B cell (primary cell): ENCODE data around the gene NAV2. TPM values are rescaled to one million over a fixed set of nuclear protein-coding genes. Genes with fewer than 3 reads are reported as not detected.

Source experiments
- ATAC-seq: fragments of 200-7000 bp; cut with Tn5 transposase; one replicate; pipeline ENCODE4 v1.10.0; 2021; ENCODE audit warnings: low read depth, mild to moderate bottlenecking, moderate number of reproducible peaks, moderate library complexity
- CTCF ChIA-PET: fragments of 350-600 bp; sonication (Branson Sonifier 250); formaldehyde crosslinking; loops from one replicate; lab custom pipeline; 2021; ENCODE audit warnings: antibody characterized with exemption, inconsistent platforms; lab: Charles Lee
- POLR2A ChIA-PET: fragments of 350-600 bp; sonication (Branson Sonifier 250); formaldehyde crosslinking; loops from one replicate; lab custom pipeline; 2021; ENCODE audit warnings: antibody characterized with exemption; lab: Charles Lee
- DNase-seq: peaks from one replicate; pipeline ENCODE4 v3.0.0; 2013
- H2AFZ ChIP-seq: 2 replicates; pipeline ENCODE4 v1.6.1; 2012; ENCODE audit warnings: mild to moderate bottlenecking, low read depth, low read length; ENCODE audit not compliant: insufficient read depth, poor library complexity, severe bottlenecking
- H3K27ac ChIP-seq, 2 donors: 1 replicate in 1 of 2; 2 replicates in 1 of 2; pipeline ENCODE4 v1.5.1; 2012 to 2013; ENCODE audit warnings: low read length in 2 of 2, mild to moderate bottlenecking in 2 of 2, moderate library complexity in 1 of 2
- H3K27me3 ChIP-seq, 4 experiments: fragments of 200-600 bp in 1 of 4; sonication (generic) in 1 of 4; replicated peaks in 1 of 4; 1 replicate in 2 of 4; 2 replicates in 2 of 4; pipeline versions ENCODE4 v1.6.1 to v1.7.0; 2013 to 2016; ENCODE audit warnings: low read length in 3 of 4, mild to moderate bottlenecking in 2 of 4, mixed read lengths in 1 of 4, moderate library complexity in 1 of 4; ENCODE audit not compliant: insufficient read depth in 4 of 4, control insufficient read depth in 3 of 4; ENCODE audit errors: control extremely low read depth in 1 of 4
- H3K36me3 ChIP-seq, 2 experiments: replicated peaks in 1 of 2; 1 replicate in 1 of 2; 2 replicates in 1 of 2; pipeline versions ENCODE4 v1.6.1 to v1.7.1; 2013; ENCODE audit warnings: low read length in 1 of 2; ENCODE audit not compliant: insufficient read depth in 2 of 2, control insufficient read depth in 1 of 2; ENCODE audit errors: control extremely low read depth in 1 of 2, extremely low read depth in 1 of 2
- H3K4me1 ChIP-seq, 2 donors: fragments of 200-600 bp in 1 of 2; sonication (generic) in 1 of 2; 1 replicate in 1 of 2; 2 replicates in 1 of 2; pipeline versions ENCODE4 v1.5.1 to v1.6.1; 2013 to 2017; ENCODE audit warnings: low read length in 2 of 2; ENCODE audit not compliant: control insufficient read depth in 2 of 2, insufficient read depth in 2 of 2
- H3K4me2 ChIP-seq: replicated peaks from 2 replicates; pipeline ENCODE3; 2012; ENCODE audit warnings: mild to moderate bottlenecking, low read depth, low read length; ENCODE audit not compliant: poor library complexity, severe bottlenecking
- H3K4me3 ChIP-seq, 5 experiments: fragments of 200-600 bp in 1 of 5; sonication (generic) in 1 of 5; 1 replicate in 3 of 5; 2 replicates in 2 of 5; pipeline versions ENCODE4 v1.5.1 to v1.7.0; 2011 to 2016; ENCODE audit warnings: low read length in 4 of 5, mild to moderate bottlenecking in 4 of 5, low read depth in 2 of 5, control low read depth in 1 of 5, moderate library complexity in 1 of 5; ENCODE audit not compliant: insufficient read depth in 1 of 5; ENCODE audit errors: control extremely low read depth in 1 of 5, extremely low read depth in 1 of 5
- H3K79me2 ChIP-seq: fragments of 200-600 bp; sonication (generic); one replicate; pipeline ENCODE4 v1.6.0; 2016; ENCODE audit warnings: low read length; ENCODE audit not compliant: control insufficient read depth, insufficient read depth
- H3K9ac ChIP-seq: fragments of 200-600 bp; sonication (generic); 2 replicates; pipeline ENCODE4 v1.6.1; 2017; ENCODE audit warnings: mild to moderate bottlenecking, low read length, moderate library complexity
- H3K9me3 ChIP-seq, 3 donors: one replicate each; pipeline versions ENCODE4 v1.6.1 to v1.7.1; 2013; ENCODE audit warnings: low read length in 2 of 3; ENCODE audit not compliant: control insufficient read depth in 2 of 3, insufficient read depth in 1 of 3; ENCODE audit errors: control extremely low read depth in 1 of 3
- H4K20me1 ChIP-seq: 2 replicates; pipeline ENCODE4 v1.6.0; 2012; ENCODE audit warnings: mild to moderate bottlenecking, low read length; ENCODE audit not compliant: insufficient read depth, control insufficient read depth, poor library complexity, severe bottlenecking
- H3K27ac Mint-ChIP-seq: one replicate; pipeline ENCODE4 v1.8.0; 2021; ENCODE audit warnings: mixed read lengths
- H3K27me3 Mint-ChIP-seq: one replicate; pipeline ENCODE4 v1.8.0; 2021; ENCODE audit warnings: mixed read lengths
- H3K4me1 Mint-ChIP-seq: one replicate; pipeline ENCODE4 v1.8.0; 2021; ENCODE audit warnings: mixed read lengths
- H3K4me3 Mint-ChIP-seq: one replicate; pipeline ENCODE4 v1.8.0; 2021; ENCODE audit warnings: mixed read lengths
- H3K9me3 Mint-ChIP-seq: one replicate; pipeline ENCODE4 v1.8.0; 2022; ENCODE audit warnings: mixed read lengths; ENCODE audit not compliant: insufficient read depth
- EZH2 ChIP-seq: IDR thresholded peaks from 2 replicates; pipeline ENCODE4 v1.6.1; 2012; ENCODE audit warnings: borderline replicate concordance, low read depth, mild to moderate bottlenecking, moderate library complexity, low read length; ENCODE audit not compliant: insufficient read depth, poor library complexity, severe bottlenecking
- WGBS: methylation state at CpG from one replicate; pipeline ENCODE4 v1.1.5; 2013; ENCODE audit warnings: missing lambda C conversion rate; ENCODE audit not compliant: insufficient coverage; 5-methylcytosine and 5-hydroxymethylcytosine counted together
- intact Hi-C: fragments of 100-400 bp; cut with micrococcal nuclease; formaldehyde crosslinking; loops from one replicate; pipeline ENCODE4 v1.10.0; 2022
- polyA plus RNA-seq: library from polyadenylated mRNA; depleted of rRNA; stranded (reverse); fragments of >200 nt; gene quantifications from 2 replicates; pipeline ENCODE4 v1.2.3, GENCODE V29; 2012
- total RNA-seq, 2 donors: library from RNA; stranded (reverse); fragments of 120-200 nt in 1 of 2; gene quantifications; 1 replicate in 1 of 2; 2 replicates in 1 of 2; pipeline versions ENCODE4 v1.2.3 to v1.2.4, GENCODE V29; 2013 to 2022
- TF ChIP-seq, protein P1 (sequence below): fragments of 200-600 bp; IDR thresholded peaks from one replicate; pipeline ENCODE4 v1.8.0; 2022; ENCODE audit warnings: antibody characterized with exemption, mild to moderate bottlenecking

Gene NAV2
- total and polyA plus RNA-seq, 2 donors (not counting 1 experiment from before 2014, with no cell fraction given) = 0.82 to 22.2 TPM

DNA sequence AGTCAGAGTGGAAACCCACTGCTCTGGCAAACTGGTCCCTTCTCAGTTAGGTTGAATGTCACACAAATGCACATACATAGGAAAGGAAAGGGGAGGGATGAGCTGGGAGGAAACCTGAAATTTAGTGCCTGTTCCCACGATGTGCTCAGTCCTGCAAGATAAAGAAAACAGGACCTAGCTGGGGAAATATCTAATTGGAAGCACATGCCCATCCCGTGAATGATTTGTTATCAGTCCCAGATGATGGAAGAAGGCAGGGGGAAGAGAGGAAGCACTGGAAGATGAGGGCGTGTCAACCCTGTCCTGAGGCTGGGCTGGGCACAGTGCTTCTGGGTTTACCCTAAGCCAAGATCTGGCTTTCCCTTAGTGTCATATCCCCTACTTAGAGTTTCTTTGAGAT is 173.9 kb downstream of the NAV2 start:
- POLR2A ChIA-PET = no interaction called here
- Mint-ChIP-seq H3K4me1 (no peaks in the 10 kb centered on the region), H3K9me3 (no peaks in the 10 kb centered on the region), H3K27me3 (no peaks in the 10 kb centered on the region), H3K27ac (no peak overlapping the region), H3K4me3 (no peak overlapping the region)
- no peaks in the 10 kb centered on the region for H3K27me3 ChIP-seq
- H4K20me1 ChIP-seq = no peaks in the 10 kb centered on the region
- H3K9me3 ChIP-seq = no peaks in the 10 kb centered on the region
- H2AFZ ChIP-seq = no peak overlapping the region
- ATAC-seq = no peak
- no peaks in the 10 kb centered on the region for H3K79me2 ChIP-seq
- no peak overlapping the region for H3K27ac ChIP-seq
- no peaks in the 10 kb centered on the region for H3K4me1 ChIP-seq
- H3K9ac ChIP-seq = no peak overlapping the region
- H3K4me2 ChIP-seq = no peak overlapping the region
- no peak for DNase-seq
- CTCF ChIA-PET = no interaction called here
- H3K36me3 ChIP-seq = no peaks in the 10 kb centered on the region
- TF ChIP-seq, protein P1, sequence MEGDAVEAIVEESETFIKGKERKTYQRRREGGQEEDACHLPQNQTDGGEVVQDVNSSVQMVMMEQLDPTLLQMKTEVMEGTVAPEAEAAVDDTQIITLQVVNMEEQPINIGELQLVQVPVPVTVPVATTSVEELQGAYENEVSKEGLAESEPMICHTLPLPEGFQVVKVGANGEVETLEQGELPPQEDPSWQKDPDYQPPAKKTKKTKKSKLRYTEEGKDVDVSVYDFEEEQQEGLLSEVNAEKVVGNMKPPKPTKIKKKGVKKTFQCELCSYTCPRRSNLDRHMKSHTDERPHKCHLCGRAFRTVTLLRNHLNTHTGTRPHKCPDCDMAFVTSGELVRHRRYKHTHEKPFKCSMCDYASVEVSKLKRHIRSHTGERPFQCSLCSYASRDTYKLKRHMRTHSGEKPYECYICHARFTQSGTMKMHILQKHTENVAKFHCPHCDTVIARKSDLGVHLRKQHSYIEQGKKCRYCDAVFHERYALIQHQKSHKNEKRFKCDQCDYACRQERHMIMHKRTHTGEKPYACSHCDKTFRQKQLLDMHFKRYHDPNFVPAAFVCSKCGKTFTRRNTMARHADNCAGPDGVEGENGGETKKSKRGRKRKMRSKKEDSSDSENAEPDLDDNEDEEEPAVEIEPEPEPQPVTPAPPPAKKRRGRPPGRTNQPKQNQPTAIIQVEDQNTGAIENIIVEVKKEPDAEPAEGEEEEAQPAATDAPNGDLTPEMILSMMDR = no peak
- TF ChIP-seq EZH2 = no peak
- no peak overlapping the region for H3K4me3 ChIP-seq
- 92% methylated on average over 3 of the region's 3 CpGs for WGBS
- intact Hi-C loops = no loop called here

DNA sequence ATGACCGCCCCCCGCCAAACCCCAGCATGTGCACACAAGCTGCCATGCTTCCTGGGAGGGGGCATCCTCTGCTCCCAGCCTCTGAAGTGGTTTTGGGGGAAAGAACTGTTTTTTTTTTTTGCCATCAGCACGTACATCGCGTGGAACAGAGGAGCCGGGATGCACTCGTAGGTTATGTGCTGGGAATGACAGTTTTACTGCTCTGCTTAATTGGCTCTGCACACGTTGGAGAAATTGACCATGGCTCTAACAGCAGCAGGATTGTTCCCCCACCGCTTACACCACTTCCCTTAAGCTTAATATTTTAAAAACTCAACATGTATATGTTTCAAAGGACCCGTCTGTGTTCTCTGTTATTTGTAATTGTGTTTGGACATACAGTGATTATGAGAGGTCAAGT is 175.2 kb downstream of the NAV2 start:
- ATAC-seq = no peak
- Histone ChIP-seq H3K9me3 (peaks cover 0 to 3% (median 0%) of the 10 kb centered on the region in 3 donors), H3K4me3 (no peak overlapping the region), H3K36me3 (no peaks in the 10 kb centered on the region), H3K27me3 (no peaks in the 10 kb centered on the region), H3K9ac (no peak overlapping the region), H3K79me2 (no peaks in the 10 kb centered on the region), H3K27ac (no peak overlapping the region), H4K20me1 (no peaks in the 10 kb centered on the region), H2AFZ (no peak overlapping the region), H3K4me1 (no peaks in the 10 kb centered on the region), H3K4me2 (no peak overlapping the region)
- no peak for TF ChIP-seq EZH2
- TF ChIP-seq, protein P1 = no peak
- no peaks in the 10 kb centered on the region for H3K27me3 Mint-ChIP-seq
- no peak overlapping the region for H3K27ac Mint-ChIP-seq
- WGBS = 88% methylated on average over 8 of the region's 10 CpGs
- intact Hi-C loops = no loop called here
- no peak overlapping the region for H3K4me3 Mint-ChIP-seq
- H3K9me3 Mint-ChIP-seq = no peaks in the 10 kb centered on the region
- POLR2A ChIA-PET = no interaction called here
- CTCF ChIA-PET = no interaction called here
- DNase-seq = no peak
- H3K4me1 Mint-ChIP-seq = no peaks in the 10 kb centered on the region
